Left renal cortex interstitium (tissue), 4 donors: ENCODE data around the gene C1orf35. TPM values are rescaled to one million over a fixed set of nuclear protein-coding genes. Genes with fewer than 3 reads are reported as not detected.

ENCODE experiments used
- DNase-seq, 4 donors: peaks; one replicate each; pipeline ENCODE4 v3.0.0-alpha.2; 2013; ENCODE audit warnings: low read depth in 4 of 4, low spot score in 2 of 4, missing footprints in 1 of 4
- polyA plus RNA-seq, 4 donors: library from polyadenylated mRNA; unstranded; fragments of 120-200 nt; gene quantifications; one replicate each; pipeline ENCODE4 v1.2.1, GENCODE V29; 2013; ENCODE audit not compliant: insufficient read length in 4 of 4

C1orf35 gene
- polyA plus RNA-seq, 4 donors = 13.1 to 26.9 (median 24.2) TPM

- DNase-seq = no peak
Measured at GRCh38 chr1:228066416-228066815, 36.7 kb downstream of the C1orf35 start.

- no peak for DNase-seq
Measured at GRCh38 chr1:228065543-228066347, 37.4 kb downstream of the C1orf35 start.

GRCh38 chr1:228064741-228065542, 38.2 kb downstream of the C1orf35 start:
- no peak for DNase-seq

GRCh38 chr1:228064296-228064695, 38.8 kb downstream of the C1orf35 start:
- DNase-seq = no peak

- no peak for DNase-seq
Measured at GRCh38 chr1:228063251-228064191, 39.6 kb downstream of the C1orf35 start.

GRCh38 chr1:228062812-228063211, 40.3 kb downstream of the C1orf35 start:
- DNase-seq = no peak

- no peak for DNase-seq
Measured at GRCh38 chr1:228062085-228062791, 40.9 kb downstream of the C1orf35 start.

GRCh38 chr1:228061411-228062084, 41.6 kb downstream of the C1orf35 start:
- DNase-seq = no peak

- DNase-seq = no peak
Measured at GRCh38 chr1:228060458-228061190, 42.5 kb downstream of the C1orf35 start.

- peak in 1 of 4 donors; percentile 28 for DNase-seq
Measured at GRCh38 chr1:228059634-228060457, 43.3 kb downstream of the C1orf35 start.

GRCh38 chr1:228058949-228059633, 44.0 kb downstream of the C1orf35 start:
- no peak for DNase-seq

GRCh38 chr1:228058172-228058948, 44.8 kb downstream of the C1orf35 start:
- no peak for DNase-seq
